GM12878 (cell line): ENCODE results near the gene NEGR1.

Source experiments
- CEBPB ChIP-seq, 2 experiments: fragments of 150-350 bp in 1 of 2; IDR thresholded peaks; 2 replicates each; pipeline ENCODE4 v1.6.1; 2012 to 2014; ENCODE audit warnings: low read depth in 2 of 2, low read length in 2 of 2, borderline replicate concordance in 1 of 2, inconsistent platforms in 1 of 2
- CTCF ChIP-seq, 3 experiments: IDR thresholded peaks in 2 of 3; conservative IDR thresholded peaks in 1 of 3; 2 replicates each; pipeline ENCODE4 v1.5.1; 2011; ENCODE audit warnings: low read depth in 3 of 3, low read length in 3 of 3, mild to moderate bottlenecking in 3 of 3, control low read depth in 2 of 3, moderate library complexity in 2 of 3, inconsistent platforms in 1 of 3, mixed read lengths in 1 of 3; ENCODE audit not compliant: control insufficient read depth in 2 of 3, insufficient read depth in 1 of 3; ENCODE audit errors: extremely low read depth in 1 of 3
- ESRRA ChIP-seq: IDR thresholded peaks from 2 replicates; pipeline ENCODE4 v1.6.1; 2012; ENCODE audit warnings: mild to moderate bottlenecking, low read length, improper control_type of control experiment
- IRF3 ChIP-seq: fragments of 450-650 bp; IDR thresholded peaks from 2 replicates; pipeline ENCODE4 v1.6.1; 2014; ENCODE audit warnings: mild to moderate bottlenecking
- KDM1A ChIP-seq: fragments of 200-600 bp; sonication (generic); IDR thresholded peaks from 2 replicates; pipeline ENCODE4 v1.6.1; 2016; ENCODE audit warnings: borderline replicate concordance
- MAX ChIP-seq: IDR thresholded peaks from 2 replicates; pipeline ENCODE4 v1.6.1; 2012; ENCODE audit warnings: low read depth, low read length, improper control_type of control experiment
- MTA2 ChIP-seq: fragments of 450-650 bp; IDR thresholded peaks from 2 replicates; pipeline ENCODE4 v1.6.1; 2016; ENCODE audit warnings: low read depth, mild to moderate bottlenecking, moderate library complexity
- MYC ChIP-seq: IDR thresholded peaks from 2 replicates; pipeline ENCODE4 v1.6.1; 2011; ENCODE audit warnings: mild to moderate bottlenecking, low read length, moderate library complexity, inconsistent platforms; ENCODE audit not compliant: insufficient read depth, insufficient replicate concordance, insufficient read length, severe bottlenecking
- NKRF ChIP-seq: fragments of 450-650 bp; conservative IDR thresholded peaks from 2 replicates; pipeline ENCODE4 v1.6.1; 2017; ENCODE audit warnings: mild to moderate bottlenecking, moderate library complexity
- PAX8 ChIP-seq: fragments of 450-650 bp; IDR thresholded peaks from 2 replicates; pipeline ENCODE4 v1.6.1; 2017; ENCODE audit warnings: mild to moderate bottlenecking, moderate library complexity
- POLR2AphosphoS5 ChIP-seq: IDR thresholded peaks from 2 replicates; pipeline ENCODE4 v1.6.1; 2011; ENCODE audit warnings: mild to moderate bottlenecking, low read length, inconsistent platforms
- RBBP5 ChIP-seq: fragments of 200-600 bp; sonication (generic); conservative IDR thresholded peaks from 2 replicates; pipeline ENCODE4 v1.6.1; 2016
- RFX5 ChIP-seq: IDR thresholded peaks from 2 replicates; pipeline ENCODE4 v1.6.1; 2011; ENCODE audit warnings: low read depth, low read length, improper control_type of control experiment

GRCh38 chr1:71862756-71863155 is 419.6 kb downstream of the NEGR1 start:
- no peak for TF ChIP-seq ESRRA
- TF ChIP-seq MAX: no peak
- TF ChIP-seq MTA2: no peak
- TF ChIP-seq CTCF (IDR thresholded peaks at IDR 0.05 in 2 of 3, conservative IDR thresholded peaks at IDR 0.05 in 1 of 3; ENCODE audit: control insufficient read depth in 2 of 3, extremely low read depth in 1 of 3, insufficient read depth in 1 of 3, low read depth in 3 of 3, low read length in 3 of 3): no peak
- TF ChIP-seq PAX8: no peak
- no peak for TF ChIP-seq CEBPB (IDR thresholded peaks at IDR 0.05; ENCODE audit: borderline replicate concordance in 1 of 2, low read depth in 2 of 2, low read length in 2 of 2)
- TF ChIP-seq POLR2AphosphoS5: no peak
- TF ChIP-seq KDM1A: no peak
- no peak for TF ChIP-seq RFX5
- TF ChIP-seq NKRF: no peak
- TF ChIP-seq MYC: no peak
- TF ChIP-seq RBBP5: no peak
- TF ChIP-seq IRF3: no peak
